Natural killer cell treated with Interleukin-12 subunit alpha and Interleukin-12 subunit beta and Interleukin-15 and Interleukin-18, amount 100 ng/mL, for 72 hours (primary cell): Measurements from ENCODE around the gene REEP1. TPM values are rescaled to one million over a fixed set of nuclear protein-coding genes. Genes with fewer than 3 reads are reported as not detected.
"Not testable (repeated sequence)": the region's sequence is repeated elsewhere in the genome, so short reads cannot be mapped to it uniquely, and the experiment has no call there.

Experiments used
- ATAC-seq, 2 donors: fragments of 150-1000 bp; cut with Tn5 transposase in 1 of 2; sonication (Bioruptor Pico), chemical (Tn5 transposase) in 1 of 2; 2 replicates each; pipeline ENCODE4 v1.10.0; 2021
- DNase-seq: peaks from one replicate; pipeline ENCODE4 v3.0.0; 2022; ENCODE audit warnings: low spot score
- H3K27ac Mint-ChIP-seq, 2 donors: 1 replicate in 1 of 2; 2 replicates in 1 of 2; pipeline ENCODE4 v1.8.0; 2022; ENCODE audit warnings: mixed read lengths in 2 of 2, mild to moderate bottlenecking in 1 of 2, moderate library complexity in 1 of 2
- H3K27me3 Mint-ChIP-seq, 2 donors: 1 replicate in 1 of 2; 2 replicates in 1 of 2; pipeline ENCODE4 v1.8.0; 2022; ENCODE audit warnings: mixed read lengths in 2 of 2
- H3K36me3 Mint-ChIP-seq: one replicate; pipeline ENCODE4 v1.8.0; 2022; ENCODE audit warnings: mixed read lengths
- H3K4me1 Mint-ChIP-seq, 2 donors: 1 replicate in 1 of 2; 2 replicates in 1 of 2; pipeline ENCODE4 v1.8.0; 2022; ENCODE audit warnings: low read depth in 2 of 2, mixed read lengths in 2 of 2, mild to moderate bottlenecking in 1 of 2
- H3K4me3 Mint-ChIP-seq: one replicate; pipeline ENCODE4 v1.8.0; 2022; ENCODE audit warnings: mixed read lengths
- H3K9me3 Mint-ChIP-seq: 2 replicates; pipeline ENCODE4 v1.8.0; 2022; ENCODE audit warnings: mixed read lengths
- total RNA-seq, 2 donors: library from RNA; stranded (reverse); gene quantifications; one replicate each; pipeline ENCODE4 v1.2.3, GENCODE V29; 2022

Gene REEP1
- total RNA-seq, 2 donors from 2014 or later = not detected

GRCh38 chr2:86234563-86235131 is 102.8 kb downstream of the REEP1 start:
- no peak overlapping the region for H3K27ac Mint-ChIP-seq
- DNase-seq = no peak
- H3K4me1 Mint-ChIP-seq = peaks cover 6% of the 10 kb centered on the region in 2 donors
- peaks cover 19 to 27% of the 10 kb centered on the region in 2 donors for H3K27me3 Mint-ChIP-seq
- no peaks in the 10 kb centered on the region for H3K36me3 Mint-ChIP-seq
- no peak for ATAC-seq
- H3K9me3 Mint-ChIP-seq = no peaks in the 10 kb centered on the region
- no peak overlapping the region for H3K4me3 Mint-ChIP-seq

GRCh38 chr2:86233436-86233835 is 104.0 kb downstream of the REEP1 start:
- Mint-ChIP-seq H3K27me3 (peaks cover 16 to 24% of the 10 kb centered on the region in 2 donors), H3K27ac (no peak overlapping the region), H3K4me3 (no peak overlapping the region), H3K4me1 (peaks cover 3% of the 10 kb centered on the region in 2 donors), H3K36me3 (no peaks in the 10 kb centered on the region), H3K9me3 (no peaks in the 10 kb centered on the region)
- ATAC-seq (no peak), DNase-seq (no peak)

GRCh38 chr2:86232910-86233309 is 104.5 kb downstream of the REEP1 start:
- Mint-ChIP-seq H3K27ac (no peak overlapping the region), H3K4me3 (no peak overlapping the region), H3K4me1 (no peaks in the 10 kb centered on the region), H3K9me3 (no peaks in the 10 kb centered on the region), H3K27me3 (peaks cover 14 to 21% of the 10 kb centered on the region in 2 donors), H3K36me3 (no peaks in the 10 kb centered on the region)
- ATAC-seq = no peak
- DNase-seq = no peak

- Mint-ChIP-seq H3K9me3 (no peaks in the 10 kb centered on the region), H3K27ac (no peak overlapping the region), H3K36me3 (no peaks in the 10 kb centered on the region), H3K4me1 (no peaks in the 10 kb centered on the region), H3K27me3 (peaks cover 14 to 20% of the 10 kb centered on the region in 2 donors), H3K4me3 (no peak overlapping the region)
- ATAC-seq (peak in 1 of 2 donors; percentile 24), DNase-seq (no peak)
Measured at GRCh38 chr2:86232373-86232784, 105.0 kb downstream of the REEP1 start.

- Mint-ChIP-seq H3K4me3 (no peak overlapping the region), H3K9me3 (no peaks in the 10 kb centered on the region), H3K36me3 (no peaks in the 10 kb centered on the region), H3K4me1 (no peaks in the 10 kb centered on the region), H3K27me3 (peaks cover 12 to 15% of the 10 kb centered on the region in 2 donors), H3K27ac (no peak overlapping the region)
- DNase-seq (no peak), ATAC-seq (no peak)
Measured at GRCh38 chr2:86231680-86232372, 105.6 kb downstream of the REEP1 start.

GRCh38 chr2:86230961-86231360 is 106.5 kb downstream of the REEP1 start:
- Mint-ChIP-seq H3K27ac (no peak overlapping the region), H3K4me1 (no peaks in the 10 kb centered on the region), H3K9me3 (no peaks in the 10 kb centered on the region), H3K27me3 (peaks cover 9 to 10% of the 10 kb centered on the region in 2 donors), H3K36me3 (no peaks in the 10 kb centered on the region), H3K4me3 (no peak overlapping the region)
- DNase-seq = no peak
- ATAC-seq = no peak

- no peak overlapping the region for H3K4me3 Mint-ChIP-seq
- H3K27me3 Mint-ChIP-seq = peaks cover 7 to 8% of the 10 kb centered on the region in 2 donors
- no peaks in the 10 kb centered on the region for H3K9me3 Mint-ChIP-seq
Measured at GRCh38 chr2:86229221-86229620, 108.2 kb downstream of the REEP1 start.

GRCh38 chr2:86228574-86228973 is 108.9 kb downstream of the REEP1 start:
- not testable (repeated sequence) for ATAC-seq, DNase-seq, H3K4me1 Mint-ChIP-seq

More at GRCh38 chr2:86229221-86229620, 108.2 kb downstream of the REEP1 start:
- H3K4me1 Mint-ChIP-seq = peaks cover 0 to 4% of the 10 kb centered on the region in 2 donors
- ATAC-seq (no peak), DNase-seq (no peak)
- no peak overlapping the region for H3K27ac Mint-ChIP-seq
- H3K36me3 Mint-ChIP-seq = no peaks in the 10 kb centered on the region

GRCh38 chr2:86227685-86228084 is 109.7 kb downstream of the REEP1 start:
- Mint-ChIP-seq H3K4me3 (no peak overlapping the region), H3K27me3 (no peaks in the 10 kb centered on the region), H3K27ac (no peak overlapping the region), H3K9me3 (no peaks in the 10 kb centered on the region), H3K36me3 (no peaks in the 10 kb centered on the region), H3K4me1 (peaks cover 0 to 4% of the 10 kb centered on the region in 2 donors)
- ATAC-seq (no peak), DNase-seq (no peak)

More at GRCh38 chr2:86228574-86228973, 108.9 kb downstream of the REEP1 start:
- not testable (repeated sequence) for H3K27ac Mint-ChIP-seq, H3K4me3 Mint-ChIP-seq, H3K9me3 Mint-ChIP-seq, H3K36me3 Mint-ChIP-seq, H3K27me3 Mint-ChIP-seq

GRCh38 chr2:86226636-86227520 is 110.5 kb downstream of the REEP1 start:
- Mint-ChIP-seq H3K4me3 (no peak overlapping the region), H3K9me3 (no peaks in the 10 kb centered on the region), H3K4me1 (peaks cover 0 to 4% of the 10 kb centered on the region in 2 donors), H3K27ac (no peak overlapping the region), H3K27me3 (no peaks in the 10 kb centered on the region), H3K36me3 (no peaks in the 10 kb centered on the region)
- DNase-seq (no peak), ATAC-seq (no peak)

- ATAC-seq (no peak), DNase-seq (no peak)
- Mint-ChIP-seq H3K27me3 (no peaks in the 10 kb centered on the region), H3K4me1 (peaks cover 0 to 4% of the 10 kb centered on the region in 2 donors), H3K9me3 (no peaks in the 10 kb centered on the region), H3K4me3 (no peak overlapping the region), H3K36me3 (no peaks in the 10 kb centered on the region), H3K27ac (no peak overlapping the region)
Measured at GRCh38 chr2:86226070-86226469, 111.4 kb downstream of the REEP1 start.

GRCh38 chr2:86225581-86225980 is 111.8 kb downstream of the REEP1 start:
- no peaks in the 10 kb centered on the region for H3K36me3 Mint-ChIP-seq
- ATAC-seq = peak; percentile 51 to 70
- no peak for DNase-seq
- peak overlapping the region in 1 of 2 donors; percentile 74 for H3K27ac Mint-ChIP-seq
- peaks cover 0 to 4% of the 10 kb centered on the region in 2 donors for H3K4me1 Mint-ChIP-seq
- no peaks in the 10 kb centered on the region for H3K9me3 Mint-ChIP-seq
- no peaks in the 10 kb centered on the region for H3K27me3 Mint-ChIP-seq
- no peak overlapping the region for H3K4me3 Mint-ChIP-seq

- ATAC-seq (no peak), DNase-seq (no peak)
- Mint-ChIP-seq H3K27me3 (no peaks in the 10 kb centered on the region), H3K4me1 (peaks cover 0 to 4% of the 10 kb centered on the region in 2 donors), H3K36me3 (no peaks in the 10 kb centered on the region), H3K9me3 (no peaks in the 10 kb centered on the region), H3K27ac (peak overlapping the region in 1 of 2 donors; percentile 74), H3K4me3 (no peak overlapping the region)
Measured at GRCh38 chr2:86224645-86225355, 112.6 kb downstream of the REEP1 start.
